Vagina (tissue), 2 donors: ENCODE data around the gene IL4.

ENCODE experiments used
- POLR2A ChIP-seq, 2 donors: fragments of 450-650 bp; IDR thresholded peaks; one replicate each; pipeline ENCODE4 v1.6.1; 2017; ENCODE audit warnings: antibody characterized with exemption in 2 of 2, mild to moderate bottlenecking in 2 of 2, moderate library complexity in 2 of 2
- POLR2AphosphoS5 ChIP-seq, 2 donors: sonication (generic); formaldehyde crosslinking; IDR thresholded peaks; one replicate each; pipeline ENCODE4 v1.9.0; 2017; ENCODE audit warnings: antibody characterized with exemption in 2 of 2, mild to moderate bottlenecking in 2 of 2, low read depth in 1 of 2; ENCODE audit not compliant: insufficient read depth in 1 of 2
- TF ChIP-seq, protein P1 (sequence below), 3 experiments: fragments of 450-650 bp in 2 of 3; fragments of 200-600 bp in 1 of 3; sonication (generic) in 1 of 3; IDR thresholded peaks; one replicate each; pipeline ENCODE4 v1.5.1; 2017 to 2019; ENCODE audit warnings: antibody characterized with exemption in 3 of 3, mild to moderate bottlenecking in 2 of 3, moderate library complexity in 2 of 3

DNA sequence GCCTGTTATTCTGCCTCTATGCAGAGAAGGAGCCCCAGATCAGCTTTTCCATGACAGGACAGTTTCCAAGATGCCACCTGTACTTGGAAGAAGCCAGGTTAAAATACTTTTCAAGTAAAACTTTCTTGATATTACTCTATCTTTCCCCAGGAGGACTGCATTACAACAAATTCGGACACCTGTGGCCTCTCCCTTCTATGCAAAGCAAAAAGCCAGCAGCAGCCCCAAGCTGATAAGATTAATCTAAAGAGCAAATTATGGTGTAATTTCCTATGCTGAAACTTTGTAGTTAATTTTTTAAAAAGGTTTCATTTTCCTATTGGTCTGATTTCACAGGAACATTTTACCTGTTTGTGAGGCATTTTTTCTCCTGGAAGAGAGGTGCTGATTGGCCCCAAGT is 301 bp upstream of the IL4 start:
- no peak for TF ChIP-seq POLR2AphosphoS5 (IDR thresholded peaks at IDR 0.05; ENCODE audit: insufficient read depth in 1 of 2, low read depth in 1 of 2)
- TF ChIP-seq, protein P1, sequence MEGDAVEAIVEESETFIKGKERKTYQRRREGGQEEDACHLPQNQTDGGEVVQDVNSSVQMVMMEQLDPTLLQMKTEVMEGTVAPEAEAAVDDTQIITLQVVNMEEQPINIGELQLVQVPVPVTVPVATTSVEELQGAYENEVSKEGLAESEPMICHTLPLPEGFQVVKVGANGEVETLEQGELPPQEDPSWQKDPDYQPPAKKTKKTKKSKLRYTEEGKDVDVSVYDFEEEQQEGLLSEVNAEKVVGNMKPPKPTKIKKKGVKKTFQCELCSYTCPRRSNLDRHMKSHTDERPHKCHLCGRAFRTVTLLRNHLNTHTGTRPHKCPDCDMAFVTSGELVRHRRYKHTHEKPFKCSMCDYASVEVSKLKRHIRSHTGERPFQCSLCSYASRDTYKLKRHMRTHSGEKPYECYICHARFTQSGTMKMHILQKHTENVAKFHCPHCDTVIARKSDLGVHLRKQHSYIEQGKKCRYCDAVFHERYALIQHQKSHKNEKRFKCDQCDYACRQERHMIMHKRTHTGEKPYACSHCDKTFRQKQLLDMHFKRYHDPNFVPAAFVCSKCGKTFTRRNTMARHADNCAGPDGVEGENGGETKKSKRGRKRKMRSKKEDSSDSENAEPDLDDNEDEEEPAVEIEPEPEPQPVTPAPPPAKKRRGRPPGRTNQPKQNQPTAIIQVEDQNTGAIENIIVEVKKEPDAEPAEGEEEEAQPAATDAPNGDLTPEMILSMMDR (IDR thresholded peaks at IDR 0.05): no peak
- TF ChIP-seq POLR2A (IDR thresholded peaks at IDR 0.05): no peak
